HCT116 (cell line): ENCODE measurements around the gene SRA1. TPM values are rescaled to one million over a fixed set of nuclear protein-coding genes. Genes with fewer than 3 reads are reported as not detected.
A peak's percentile ranks its signal among the peaks of the same experiment; 100 is the strongest.

Experiments
- ATAC-seq: fragments of 200-7000 bp; cut with Tn5 transposase; 2 replicates; pipeline ENCODE4 v1.9.1; 2020; ENCODE audit warnings: mild to moderate bottlenecking, moderate library complexity
- BruUV-seq: library from RNA; stranded (reverse); fragments of 400-500 nt; replicated peaks from 2 replicates; lab custom pipeline; 2021; lab: Mats Ljungman, UMichigan
- CTCF ChIA-PET: fragments of 300-600 bp; sonication (Branson Sonifier 250); formaldehyde crosslinking; loops from one replicate; lab custom pipeline; 2021; ENCODE audit warnings: antibody characterized with exemption; lab: Charles Lee
- POLR2A ChIA-PET: fragments of 300-600, 350-600 bp; sonication (Branson Sonifier 250); formaldehyde crosslinking; loops from one replicate; lab custom pipeline; 2021; ENCODE audit warnings: antibody characterized with exemption; lab: Charles Lee
- RAD21 ChIA-PET, 2 experiments: fragments of 300-600 bp; sonication (Branson Sonifier 250); formaldehyde crosslinking; loops; one replicate each; lab custom pipeline; 2023; ENCODE audit warnings: low total read pairs in 2 of 2; ENCODE audit not compliant: uncharacterized antibody in 2 of 2, unreplicated experiment in 2 of 2, low non-redundant PET in 1 of 2; lab: Charles Lee
- DNase-seq: peaks from one replicate; pipeline ENCODE4 v3.0.0-alpha.2; 2010; ENCODE audit warnings: low read depth, low spot score
- H2AFZ ChIP-seq: fragments of 200-600 bp; shearing (Covaris generic), sonication (generic); 2 replicates; pipeline ENCODE4 v1.6.1; 2017; ENCODE audit warnings: low read depth, mixed run types, mixed read lengths, antibody characterized with exemption, low read length; ENCODE audit not compliant: poor library complexity, severe bottlenecking
- H3K27ac ChIP-seq: 2 replicates; pipeline ENCODE4 v1.5.1; 2012; ENCODE audit warnings: low read depth, low read length
- H3K27me3 ChIP-seq: fragments of 200-600 bp; sonication (generic); 2 replicates; pipeline ENCODE4 v1.6.1; 2016; ENCODE audit warnings: mixed run types, low read length, mixed read lengths; ENCODE audit not compliant: insufficient read depth
- H3K36me3 ChIP-seq, 2 experiments: fragments of 200-500 bp in 1 of 2; fragments of 200-600 bp in 1 of 2; sonication (Bioruptor generic) in 1 of 2; sonication (generic) in 1 of 2; 2 replicates each; pipeline versions ENCODE4 v1.5.1 to v1.6.1; 2014 to 2016; ENCODE audit warnings: low read length in 2 of 2, inconsistent platforms in 1 of 2, mixed read lengths in 1 of 2, mixed run types in 1 of 2; ENCODE audit not compliant: insufficient read depth in 2 of 2, control insufficient read depth in 1 of 2
- H3K4me1 ChIP-seq, 2 experiments: fragments of 200-600 bp in 1 of 2; sonication (generic) in 1 of 2; 2 replicates each; pipeline versions ENCODE4 v1.5.1 to v1.6.1; 2012 to 2017; ENCODE audit warnings: low read length in 2 of 2, inconsistent platforms in 1 of 2, mild to moderate bottlenecking in 1 of 2, mixed read lengths in 1 of 2, mixed run types in 1 of 2, moderate library complexity in 1 of 2; ENCODE audit not compliant: insufficient read depth in 2 of 2, control insufficient read depth in 1 of 2
- H3K4me2 ChIP-seq: fragments of 200-600 bp; sonication (generic); 2 replicates; pipeline ENCODE4 v1.6.1; 2017; ENCODE audit warnings: mixed run types, low read length, mixed read lengths
- H3K4me3 ChIP-seq, 2 experiments: fragments of 200-600 bp in 1 of 2; sonication (generic) in 1 of 2; replicated peaks in 1 of 2; 2 replicates each; pipeline ENCODE4 v1.5.1; 2011 to 2016; ENCODE audit warnings: low read length in 2 of 2, control low read depth in 1 of 2, low read depth in 1 of 2, mild to moderate bottlenecking in 1 of 2, mixed read lengths in 1 of 2, mixed run types in 1 of 2
- H3K79me2 ChIP-seq: fragments of 200-600 bp; sonication (generic); 2 replicates; pipeline ENCODE4 v1.6.1; 2017; ENCODE audit warnings: mild to moderate bottlenecking, mixed run types, low read length, moderate library complexity, mixed read lengths; ENCODE audit not compliant: insufficient read depth
- H3K9ac ChIP-seq: fragments of 200-600 bp; sonication (generic); 2 replicates; pipeline ENCODE4 v1.6.1; 2016; ENCODE audit warnings: low read length, mixed read lengths
- H3K9me2 ChIP-seq: fragments of 200-600 bp; sonication (generic), shearing (Covaris generic); 2 replicates; pipeline ENCODE4 v1.6.1; 2017; ENCODE audit warnings: mixed run types, mild to moderate bottlenecking, moderate library complexity; ENCODE audit not compliant: insufficient read depth
- H3K9me3 ChIP-seq, 2 experiments: fragments of 200-500 bp in 1 of 2; fragments of 200-600 bp in 1 of 2; sonication (Bioruptor generic) in 1 of 2; sonication (generic) in 1 of 2; 2 replicates each; pipeline ENCODE4 v1.6.1; 2014 to 2017; ENCODE audit warnings: low read length in 2 of 2, mixed read lengths in 2 of 2, inconsistent platforms in 1 of 2, low read depth in 1 of 2, mild to moderate bottlenecking in 1 of 2, mixed run types in 1 of 2, moderate library complexity in 1 of 2; ENCODE audit not compliant: control insufficient read depth in 1 of 2, insufficient read depth in 1 of 2
- H4K20me1 ChIP-seq: fragments of 200-600 bp; sonication (generic), shearing (Covaris generic); 2 replicates; pipeline ENCODE4 v1.6.1; 2017; ENCODE audit warnings: mixed run types, mild to moderate bottlenecking, moderate library complexity; ENCODE audit not compliant: insufficient read depth
- ELF1 ChIP-seq: IDR thresholded peaks from 2 replicates; pipeline ENCODE4 v1.6.1; 2012; ENCODE audit warnings: low read depth, borderline replicate concordance
- POLR2AphosphoS5 ChIP-seq: IDR thresholded peaks from 2 replicates; pipeline ENCODE4 v1.6.1; 2011; ENCODE audit warnings: mild to moderate bottlenecking, low read depth, low read length, moderate library complexity
- SRF ChIP-seq: IDR thresholded peaks from 2 replicates; pipeline ENCODE4 v1.6.1; 2012; ENCODE audit warnings: low read depth
- ZFX ChIP-seq: fragments of 450-650 bp; IDR thresholded peaks from 2 replicates; pipeline ENCODE4 v1.6.1; 2017
- intact Hi-C: fragments of 100-400 bp; cut with micrococcal nuclease; formaldehyde crosslinking; loops from 2 replicates; pipeline ENCODE4 v1.10.0; 2022
- total RNA-seq: library from RNA; stranded (reverse); gene quantifications from one replicate; pipeline ENCODE4 v1.2.1, GENCODE V29; 2021; ENCODE audit not compliant: unreplicated experiment
- TF ChIP-seq, protein P1 (sequence below): IDR thresholded peaks from 2 replicates; pipeline ENCODE4 v1.6.1; 2012; ENCODE audit warnings: low read depth

The SRA1 gene
- total RNA-seq, 1 experiment from 2014 or later: 41.7 TPM

DNA sequence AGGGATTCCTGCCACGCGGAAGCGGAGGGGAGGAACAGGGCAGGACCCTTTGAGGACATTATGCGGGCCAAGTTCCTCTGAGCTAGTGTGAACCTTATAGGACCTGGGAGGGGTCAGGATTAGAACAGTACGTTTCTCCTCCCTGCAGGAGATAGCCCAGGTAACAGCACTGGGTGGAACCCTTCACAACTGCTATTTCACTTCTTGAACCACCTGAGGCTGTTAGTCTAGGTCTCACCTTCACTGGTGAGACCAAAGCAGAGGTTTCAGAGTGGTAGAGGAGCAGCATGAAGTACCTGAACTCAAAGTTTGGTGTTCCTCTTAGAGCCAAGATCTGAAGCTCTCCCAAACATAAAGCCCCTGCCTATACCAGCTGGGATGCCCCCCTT, 9.0 kb downstream of the SRA1 start:
- Histone ChIP-seq H3K4me3 (no peak overlapping the region), H2AFZ (no peak overlapping the region), H3K9me2 (no peaks in the 10 kb centered on the region), H3K79me2 (peaks cover 29% of the 10 kb centered on the region), H3K36me3 (peaks cover 12 to 36% of the 10 kb centered on the region in 2 experiments; a peak in 3 of 4 replicates), H3K4me2 (no peak overlapping the region), H3K27ac (peak overlapping the region; percentile 2; the same call in 1 of the 2 replicates), H3K4me1 (peaks cover 2 to 25% of the 10 kb centered on the region in 2 experiments; a peak in 3 of 4 replicates), H3K27me3 (no peaks in the 10 kb centered on the region), H4K20me1 (no peaks in the 10 kb centered on the region; the same call in 1 of the 2 replicates), H3K9me3 (no peaks in the 10 kb centered on the region), H3K9ac (no peak overlapping the region)
- POLR2A ChIA-PET: no interaction called here
- no peak for ATAC-seq
- RAD21 ChIA-PET: no interaction called here
- TF ChIP-seq ZFX (no peak), ELF1 (no peak), SRF (no peak), POLR2AphosphoS5 (no peak)
- TF ChIP-seq, protein P1, sequence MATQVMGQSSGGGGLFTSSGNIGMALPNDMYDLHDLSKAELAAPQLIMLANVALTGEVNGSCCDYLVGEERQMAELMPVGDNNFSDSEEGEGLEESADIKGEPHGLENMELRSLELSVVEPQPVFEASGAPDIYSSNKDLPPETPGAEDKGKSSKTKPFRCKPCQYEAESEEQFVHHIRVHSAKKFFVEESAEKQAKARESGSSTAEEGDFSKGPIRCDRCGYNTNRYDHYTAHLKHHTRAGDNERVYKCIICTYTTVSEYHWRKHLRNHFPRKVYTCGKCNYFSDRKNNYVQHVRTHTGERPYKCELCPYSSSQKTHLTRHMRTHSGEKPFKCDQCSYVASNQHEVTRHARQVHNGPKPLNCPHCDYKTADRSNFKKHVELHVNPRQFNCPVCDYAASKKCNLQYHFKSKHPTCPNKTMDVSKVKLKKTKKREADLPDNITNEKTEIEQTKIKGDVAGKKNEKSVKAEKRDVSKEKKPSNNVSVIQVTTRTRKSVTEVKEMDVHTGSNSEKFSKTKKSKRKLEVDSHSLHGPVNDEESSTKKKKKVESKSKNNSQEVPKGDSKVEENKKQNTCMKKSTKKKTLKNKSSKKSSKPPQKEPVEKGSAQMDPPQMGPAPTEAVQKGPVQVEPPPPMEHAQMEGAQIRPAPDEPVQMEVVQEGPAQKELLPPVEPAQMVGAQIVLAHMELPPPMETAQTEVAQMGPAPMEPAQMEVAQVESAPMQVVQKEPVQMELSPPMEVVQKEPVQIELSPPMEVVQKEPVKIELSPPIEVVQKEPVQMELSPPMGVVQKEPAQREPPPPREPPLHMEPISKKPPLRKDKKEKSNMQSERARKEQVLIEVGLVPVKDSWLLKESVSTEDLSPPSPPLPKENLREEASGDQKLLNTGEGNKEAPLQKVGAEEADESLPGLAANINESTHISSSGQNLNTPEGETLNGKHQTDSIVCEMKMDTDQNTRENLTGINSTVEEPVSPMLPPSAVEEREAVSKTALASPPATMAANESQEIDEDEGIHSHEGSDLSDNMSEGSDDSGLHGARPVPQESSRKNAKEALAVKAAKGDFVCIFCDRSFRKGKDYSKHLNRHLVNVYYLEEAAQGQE: no peak
- no TSS peak for BruUV-seq
- intact Hi-C loops: no loop called here
- DNase-seq: no peak
- CTCF ChIA-PET: no interaction called here
